ENCODE measurements around the gene CLEC7A. TPM values are rescaled to one million over a fixed set of nuclear protein-coding genes. Genes with fewer than 3 reads are reported as not detected.

CLEC7A gene
- total RNA-seq, 2 donors from 2014 or later, result not detected

- Mint-ChIP-seq H3K36me3 (ENCODE audit: low read depth) (no peaks in the 10 kb centered on the region), H3K27me3 (ENCODE audit: insufficient read depth) (no peaks in the 10 kb centered on the region), H3K4me1 (no peaks in the 10 kb centered on the region), H3K4me3 (no peak overlapping the region), H3K27ac (no peak overlapping the region), H3K9me3 (no peaks in the 10 kb centered on the region)
- Histone ChIP-seq H3K9ac (ENCODE audit: extremely low read depth, low read length, poor library complexity, severe bottlenecking) (no peak overlapping the region), H3K4me1 (ENCODE audit: control insufficient read depth, insufficient read depth, low read length) (no peaks in the 10 kb centered on the region), H3K36me3 (ENCODE audit: control insufficient read depth, insufficient read depth, low read length) (no peaks in the 10 kb centered on the region), H3K4me3 (ENCODE audit: low read length) (no peak overlapping the region), H3K9me3 (ENCODE audit: control insufficient read depth, low read length) (no peaks in the 10 kb centered on the region), H3K27ac (ENCODE audit: low read depth, low read length) (no peak overlapping the region), H3K27me3 (ENCODE audit: control insufficient read depth, insufficient read depth, low read length, poor library complexity, severe bottlenecking) (no peaks in the 10 kb centered on the region)
- TF ChIP-seq CTCF (conservative IDR thresholded peaks at IDR 0.05), result no peak
- DNase-seq, result no peak
Observed at GRCh38 chr12:10075451-10075850, 54.5 kb downstream of the CLEC7A start.

GRCh38 chr12:10073261-10073660 lies 56.7 kb downstream of the CLEC7A start:
- H3K4me3 ChIP-seq (ENCODE audit: low read length), result no peak overlapping the region
- no peak overlapping the region for H3K27ac ChIP-seq (ENCODE audit: low read depth, low read length)
- Mint-ChIP-seq H3K27me3 (ENCODE audit: insufficient read depth) (no peaks in the 10 kb centered on the region), H3K9me3 (no peaks in the 10 kb centered on the region), H3K36me3 (ENCODE audit: low read depth) (no peaks in the 10 kb centered on the region), H3K27ac (no peak overlapping the region), H3K4me1 (no peaks in the 10 kb centered on the region), H3K4me3 (no peak overlapping the region)
- no peaks in the 10 kb centered on the region for H3K36me3 ChIP-seq (ENCODE audit: control insufficient read depth, insufficient read depth, low read length)
- no peak overlapping the region for H3K9ac ChIP-seq (ENCODE audit: extremely low read depth, low read length, poor library complexity, severe bottlenecking)
- no peaks in the 10 kb centered on the region for H3K27me3 ChIP-seq (ENCODE audit: control insufficient read depth, insufficient read depth, low read length, poor library complexity, severe bottlenecking)
- H3K9me3 ChIP-seq (ENCODE audit: control insufficient read depth, low read length), result no peaks in the 10 kb centered on the region
- no peak for DNase-seq
- WGBS, 2 experiments (ENCODE audit: insufficient coverage in 1 of 2, insufficient read length in 1 of 2), result 92 to 100% methylated on average over 5 of the region's 5 CpGs
- H3K4me1 ChIP-seq (ENCODE audit: control insufficient read depth, insufficient read depth, low read length), result no peaks in the 10 kb centered on the region
- no peak for TF ChIP-seq CTCF (conservative IDR thresholded peaks at IDR 0.05)

- WGBS, 2 experiments (ENCODE audit: insufficient coverage in 1 of 2, insufficient read length in 1 of 2), result 93 to 100% methylated on average over 2 of the region's 2 CpGs
- Mint-ChIP-seq H3K27me3 (ENCODE audit: insufficient read depth) (no peaks in the 10 kb centered on the region), H3K4me3 (no peak overlapping the region), H3K9me3 (no peaks in the 10 kb centered on the region), H3K36me3 (ENCODE audit: low read depth) (no peaks in the 10 kb centered on the region), H3K27ac (no peak overlapping the region), H3K4me1 (peaks cover 3% of the 10 kb centered on the region)
- no peak for DNase-seq
- Histone ChIP-seq H3K9me3 (ENCODE audit: control insufficient read depth, low read length) (no peaks in the 10 kb centered on the region), H3K27ac (ENCODE audit: low read depth, low read length) (no peak overlapping the region), H3K4me1 (ENCODE audit: control insufficient read depth, insufficient read depth, low read length) (no peaks in the 10 kb centered on the region), H3K27me3 (ENCODE audit: control insufficient read depth, insufficient read depth, low read length, poor library complexity, severe bottlenecking) (no peaks in the 10 kb centered on the region), H3K4me3 (ENCODE audit: low read length) (no peak overlapping the region), H3K9ac (ENCODE audit: extremely low read depth, low read length, poor library complexity, severe bottlenecking) (no peak overlapping the region), H3K36me3 (ENCODE audit: control insufficient read depth, insufficient read depth, low read length) (no peaks in the 10 kb centered on the region)
- TF ChIP-seq CTCF (conservative IDR thresholded peaks at IDR 0.05), result no peak
Observed at GRCh38 chr12:10072131-10072530, 57.9 kb downstream of the CLEC7A start.

Measured in endodermal cell (in vitro differentiated cells).